HG02642 (cell line): ENCODE results near the gene TSTD2.
"Not testable (repeated sequence)": the region's sequence is repeated elsewhere in the genome, so short reads cannot be mapped to it uniquely, and the experiment has no call there.

Source experiments
- ATAC-seq: cut with Tn5 transposase; IDR thresholded peaks from one replicate; pipeline ENCODE4 v1.9.1; 2021; ENCODE audit warnings: mild to moderate bottlenecking; ENCODE audit not compliant: unreplicated experiment, poor library complexity

TSTD2 gene

DNA sequence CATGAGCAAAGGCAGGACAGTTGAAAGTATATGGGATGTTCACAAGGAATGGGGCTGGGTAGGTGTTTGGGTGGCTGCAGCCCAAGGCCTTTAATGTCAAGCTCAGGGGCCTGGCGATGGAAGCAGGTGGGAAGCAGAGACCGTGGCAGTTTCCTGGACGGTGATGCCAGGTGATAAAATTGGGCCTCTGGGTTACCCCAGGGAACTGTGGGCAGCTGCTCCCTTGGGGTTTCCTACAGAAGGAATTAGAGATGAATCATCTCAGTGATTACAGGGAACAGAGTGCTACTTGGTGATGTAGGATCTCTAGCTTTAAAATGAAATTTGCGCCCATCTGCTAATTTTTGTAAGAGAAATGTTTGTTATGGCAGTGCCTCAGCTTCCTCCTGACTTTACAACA lies 39.2 kb downstream of the TSTD2 start:
- no peak for ATAC-seq

DNA sequence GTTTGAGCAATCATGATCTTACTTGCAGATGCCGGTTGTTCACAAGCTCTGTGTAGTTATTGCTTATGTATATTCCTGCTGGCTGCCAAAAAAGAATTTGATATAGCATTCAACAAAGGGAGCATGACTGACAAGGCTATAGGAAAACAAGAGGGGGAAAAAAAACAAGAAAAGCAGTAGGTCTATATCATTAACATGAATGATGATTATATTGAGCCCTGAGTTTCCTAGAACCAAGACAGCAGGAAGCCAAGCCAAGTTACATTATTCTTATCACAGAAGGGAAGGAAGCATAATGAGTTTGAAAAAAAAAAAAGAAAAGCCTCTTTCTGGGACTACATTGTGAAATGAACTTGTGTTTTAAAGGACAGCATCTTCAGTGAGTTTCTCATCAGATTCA lies 41.0 kb downstream of the TSTD2 start:
- no peak for ATAC-seq

DNA sequence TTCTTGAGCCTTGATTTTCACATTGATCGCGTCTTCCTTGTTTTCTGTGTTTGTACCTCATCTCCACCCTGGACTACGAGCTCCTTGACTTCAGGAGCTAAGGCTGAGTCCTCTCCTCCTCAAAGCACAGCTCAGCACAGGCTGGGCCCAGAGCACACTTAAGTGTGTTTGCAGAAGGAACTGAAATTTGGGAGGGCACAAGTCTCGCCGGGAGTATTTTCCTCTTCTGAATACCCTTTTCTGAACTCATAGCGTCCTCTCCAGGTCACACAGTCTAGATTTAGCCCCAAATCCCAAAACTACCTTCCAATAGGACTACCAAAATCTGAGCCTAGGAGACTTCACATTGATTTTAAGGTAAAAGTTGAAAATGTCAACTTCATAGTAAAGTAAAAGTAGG lies 41.6 kb downstream of the TSTD2 start:
- ATAC-seq = no peak

DNA sequence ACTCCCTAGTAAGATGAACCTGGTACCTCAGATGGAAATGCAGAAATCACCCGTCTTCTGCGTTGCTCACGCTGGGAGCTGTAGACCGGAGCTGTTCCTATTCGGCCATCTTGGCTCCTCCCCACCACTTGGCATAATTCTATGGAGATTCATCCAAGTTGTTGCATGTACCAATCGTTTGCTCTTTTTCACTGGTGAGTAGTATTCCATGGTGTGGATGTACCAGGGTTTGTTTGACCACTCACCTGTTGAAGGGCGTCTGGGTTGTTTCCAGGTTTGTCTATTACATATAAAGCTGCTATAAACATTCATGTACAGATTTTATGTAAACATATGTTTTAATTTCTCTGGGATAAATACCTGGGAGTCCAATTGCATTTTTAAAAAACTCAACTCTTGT lies 46.3 kb downstream of the TSTD2 start:
- ATAC-seq = not testable (repeated sequence)

DNA sequence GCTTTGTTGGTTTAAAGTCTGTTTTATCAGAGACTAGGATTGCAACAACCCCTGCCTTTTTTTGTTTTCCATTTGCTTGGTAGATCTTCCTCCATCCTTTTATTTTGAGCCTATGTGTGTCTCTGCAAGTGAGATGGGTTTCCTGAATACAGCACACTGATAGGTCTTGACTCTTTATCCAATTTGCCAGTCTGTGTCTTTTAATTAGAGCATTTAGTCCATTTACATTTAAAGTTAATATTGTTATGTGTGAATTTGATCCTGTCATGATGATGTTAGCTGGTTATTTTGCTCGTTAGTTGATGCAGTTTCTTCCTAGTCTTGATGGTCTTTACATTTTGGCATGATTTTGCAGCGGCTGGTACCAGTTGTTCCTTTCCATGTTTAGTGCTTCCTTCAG lies 48.4 kb downstream of the TSTD2 start:
- not testable (repeated sequence) for ATAC-seq

DNA sequence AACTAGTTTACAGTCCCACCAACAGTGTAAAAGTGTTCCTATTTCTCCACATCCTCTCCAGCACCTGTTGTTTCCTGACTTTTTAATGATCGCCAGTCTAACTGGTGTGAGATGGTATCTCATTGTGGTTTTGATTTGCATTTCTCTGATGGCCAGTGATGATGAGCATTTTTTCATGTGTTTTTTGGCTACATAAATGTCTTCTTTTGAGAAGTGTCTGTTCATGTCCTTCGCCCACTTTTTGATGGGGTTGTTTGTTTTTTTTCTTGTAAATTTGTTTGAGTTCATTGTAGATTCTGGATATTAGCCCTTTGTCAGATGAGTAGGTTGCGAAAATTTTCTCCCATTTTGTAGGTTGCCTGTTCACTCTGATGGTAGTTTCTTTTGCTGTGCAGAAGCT lies 51.6 kb downstream of the TSTD2 start:
- not testable (repeated sequence) for ATAC-seq

DNA sequence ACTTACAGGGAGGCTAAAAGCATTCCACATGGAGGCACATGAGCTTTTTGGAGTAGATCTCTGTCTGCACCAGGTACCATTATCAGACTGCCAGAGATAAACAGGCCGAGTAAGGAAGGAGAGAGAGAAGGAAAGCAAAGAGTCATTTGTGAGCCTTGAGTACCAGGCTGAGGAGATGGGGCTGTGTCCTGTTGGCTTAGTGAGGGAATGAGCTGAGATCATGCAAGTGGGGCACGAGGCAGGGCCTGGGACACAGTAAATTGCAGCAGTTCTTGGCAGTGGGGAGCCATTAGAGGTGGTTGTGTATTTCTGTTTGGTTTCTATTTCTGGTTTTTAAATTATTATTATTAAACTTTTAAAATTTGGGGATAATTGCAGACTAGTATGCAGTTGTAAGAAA lies 53.3 kb downstream of the TSTD2 start:
- ATAC-seq = no peak

DNA sequence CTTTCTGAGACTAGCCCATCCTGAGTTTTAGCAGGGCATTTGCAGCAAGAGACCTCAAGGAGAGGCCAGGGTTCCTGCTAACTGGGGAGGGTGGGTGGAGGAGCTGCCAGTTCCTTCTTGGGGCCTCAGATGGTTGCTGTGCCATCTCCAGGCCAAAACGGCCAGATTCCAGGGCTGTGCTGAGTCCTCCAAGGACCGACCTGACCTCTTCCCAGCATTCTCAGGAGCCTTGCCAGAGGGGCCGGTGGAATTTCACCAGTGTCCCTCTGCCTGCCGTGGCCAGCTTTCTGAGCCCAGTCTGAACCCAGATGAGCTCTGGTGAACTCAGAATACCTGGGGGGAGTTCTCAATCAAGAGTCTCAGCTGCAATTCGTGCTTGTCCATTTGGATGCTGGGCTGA lies 54.3 kb downstream of the TSTD2 start:
- no peak for ATAC-seq

DNA sequence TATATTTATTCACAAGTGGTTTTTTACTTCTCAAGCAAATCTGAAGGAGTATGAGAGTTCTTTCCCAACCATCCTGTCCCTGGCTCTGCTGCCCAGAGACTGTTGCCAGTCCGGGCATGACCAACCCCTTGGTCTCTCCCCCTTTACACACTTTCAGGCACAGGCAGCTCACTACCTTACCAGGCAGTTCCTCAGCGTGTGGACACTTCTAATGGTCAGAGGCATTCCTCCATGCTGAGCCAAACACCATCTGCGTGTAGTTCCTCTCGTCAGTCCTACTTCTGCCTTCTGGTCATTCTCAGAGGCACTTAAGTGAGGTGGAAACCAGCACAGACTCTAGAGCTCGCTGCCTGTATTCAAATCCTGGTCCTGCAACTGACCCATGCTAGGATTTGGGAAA lies 56.1 kb downstream of the TSTD2 start:
- no peak for ATAC-seq

DNA sequence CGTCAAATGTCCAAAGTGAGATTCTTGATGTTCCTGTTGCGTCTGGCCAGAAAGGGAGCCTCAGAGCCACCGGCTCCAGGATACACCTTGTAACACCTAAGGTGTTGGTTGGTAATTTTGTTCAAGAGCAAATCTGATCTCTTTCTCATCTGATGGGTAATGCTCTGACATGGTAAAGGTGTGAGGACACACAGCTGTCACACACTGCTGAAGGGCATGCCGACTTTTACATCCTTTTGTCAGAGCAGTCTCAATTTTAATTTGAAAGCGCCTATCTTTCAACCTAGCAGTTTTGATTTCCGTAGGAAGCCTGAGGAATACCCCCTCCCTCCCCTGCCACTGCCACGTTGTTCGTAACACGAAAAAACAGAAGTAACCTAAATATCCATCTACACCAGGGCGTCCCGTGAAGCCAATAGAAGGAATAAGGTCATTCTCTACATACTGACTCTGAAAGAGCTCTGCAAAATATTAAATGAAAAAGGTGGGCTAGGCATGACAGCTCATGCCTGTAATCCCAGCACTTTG lies 57.4 kb downstream of the TSTD2 start:
- ATAC-seq = no peak

DNA sequence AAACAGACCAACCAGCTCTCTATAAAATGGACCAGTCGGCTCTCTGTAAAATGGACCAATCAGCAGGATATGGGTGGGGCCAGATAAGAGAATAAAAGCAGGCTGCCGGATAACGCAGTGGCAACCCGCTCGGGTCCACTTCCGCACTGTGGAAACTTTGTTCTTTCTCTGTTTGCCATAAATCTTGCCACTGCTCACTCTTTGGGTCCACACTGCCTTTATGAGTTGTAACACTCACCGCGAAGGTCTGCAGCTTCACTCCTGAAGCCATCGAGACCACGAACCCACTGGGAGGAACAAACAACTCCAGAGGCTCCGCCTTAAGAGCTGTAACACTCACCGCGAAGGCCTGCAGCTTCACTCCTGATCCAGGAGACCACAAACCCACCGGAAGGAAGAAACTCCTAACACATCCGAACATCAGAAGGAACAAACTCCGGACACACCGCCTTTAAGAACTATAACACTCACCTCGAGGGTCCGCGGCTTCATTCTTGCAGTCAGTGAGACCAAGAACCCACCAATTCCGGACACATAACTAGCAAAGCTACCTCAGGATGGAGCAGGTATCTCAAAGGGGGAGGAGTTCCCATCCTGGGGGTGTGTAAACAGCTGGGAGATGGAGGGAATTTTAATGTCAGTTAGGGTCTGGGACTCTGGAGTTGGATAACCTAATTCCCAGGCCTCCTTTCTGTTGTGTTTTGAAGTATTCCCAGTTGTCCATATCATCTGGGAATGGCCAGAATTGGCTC lies 58.1 kb downstream of the TSTD2 start:
- ATAC-seq = not testable (repeated sequence)

DNA sequence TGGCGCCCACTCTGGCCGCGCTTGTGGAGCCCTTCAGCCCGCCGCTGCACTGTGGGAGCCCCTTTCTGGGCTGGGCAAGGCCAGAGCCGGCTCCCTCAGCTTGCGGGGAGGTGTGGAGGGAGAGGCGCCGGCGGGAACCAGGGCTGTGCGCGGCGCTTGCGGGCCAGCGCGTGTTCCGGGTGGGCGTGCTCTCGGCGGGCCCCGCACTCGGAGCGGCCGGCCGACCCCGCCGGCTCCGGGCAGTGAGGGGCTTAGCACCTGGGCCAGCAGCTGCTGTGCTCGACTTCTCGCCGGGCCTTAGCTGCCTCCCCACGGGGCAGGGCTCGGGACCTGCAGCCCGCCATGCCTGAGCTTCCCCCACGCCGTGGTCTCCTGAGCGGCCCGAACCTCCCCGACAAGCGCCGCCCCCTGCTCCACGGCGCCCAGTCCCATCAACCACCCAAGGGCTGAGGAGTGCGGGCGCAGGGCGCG lies 59.0 kb downstream of the TSTD2 start:
- not testable (repeated sequence) for ATAC-seq

DNA sequence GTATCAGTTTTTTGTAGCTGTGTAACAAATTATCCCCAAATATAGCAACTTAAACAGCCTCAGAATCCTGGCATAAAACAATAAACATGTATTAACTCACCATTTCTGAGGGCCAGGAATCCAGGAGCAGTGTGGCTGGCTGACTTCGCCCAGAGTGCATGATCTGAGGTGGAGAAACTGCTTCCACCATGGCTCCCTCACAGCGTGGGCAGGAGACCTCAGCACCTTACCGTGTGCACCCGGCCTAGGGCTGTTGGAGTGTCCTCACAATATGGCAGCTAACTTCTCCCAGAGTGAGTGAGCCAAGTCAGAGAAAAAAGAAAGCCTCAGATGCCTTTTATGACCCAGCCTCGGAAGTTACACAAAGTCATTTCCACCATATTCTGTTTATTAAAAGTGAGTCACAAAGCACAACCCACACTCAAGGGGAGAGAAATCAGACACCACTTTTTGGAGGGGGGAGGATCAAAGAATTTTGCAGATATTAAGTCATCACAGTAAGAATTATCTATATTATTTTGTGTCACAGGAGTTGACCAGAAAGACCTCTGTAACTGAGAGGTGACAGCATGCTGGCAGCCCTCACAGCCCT lies 59.6 kb downstream of the TSTD2 start:
- ATAC-seq = no peak

DNA sequence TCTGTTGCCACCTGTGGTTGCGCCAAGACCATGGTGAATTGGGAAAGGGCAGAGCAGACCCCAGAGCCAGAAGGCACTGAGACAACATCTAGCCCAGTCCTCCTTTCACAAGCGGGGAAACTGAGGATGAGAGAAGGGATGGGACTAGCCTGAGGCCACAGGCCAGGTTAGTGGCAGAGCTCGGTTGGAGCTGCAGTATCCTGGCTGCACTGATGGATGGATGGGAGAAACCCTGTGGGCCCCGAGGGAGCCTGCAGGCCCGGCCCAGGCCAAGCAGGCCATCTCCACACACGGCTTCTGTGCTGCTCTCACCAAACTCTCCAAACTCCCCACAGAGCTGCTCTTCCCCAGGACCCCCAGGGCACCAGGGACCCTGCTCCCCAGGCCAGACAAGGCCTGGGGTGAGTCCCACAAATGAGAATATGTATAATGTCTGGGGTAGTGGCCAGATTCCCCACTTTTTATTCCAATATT lies 60.2 kb downstream of the TSTD2 start:
- ATAC-seq = no peak

DNA sequence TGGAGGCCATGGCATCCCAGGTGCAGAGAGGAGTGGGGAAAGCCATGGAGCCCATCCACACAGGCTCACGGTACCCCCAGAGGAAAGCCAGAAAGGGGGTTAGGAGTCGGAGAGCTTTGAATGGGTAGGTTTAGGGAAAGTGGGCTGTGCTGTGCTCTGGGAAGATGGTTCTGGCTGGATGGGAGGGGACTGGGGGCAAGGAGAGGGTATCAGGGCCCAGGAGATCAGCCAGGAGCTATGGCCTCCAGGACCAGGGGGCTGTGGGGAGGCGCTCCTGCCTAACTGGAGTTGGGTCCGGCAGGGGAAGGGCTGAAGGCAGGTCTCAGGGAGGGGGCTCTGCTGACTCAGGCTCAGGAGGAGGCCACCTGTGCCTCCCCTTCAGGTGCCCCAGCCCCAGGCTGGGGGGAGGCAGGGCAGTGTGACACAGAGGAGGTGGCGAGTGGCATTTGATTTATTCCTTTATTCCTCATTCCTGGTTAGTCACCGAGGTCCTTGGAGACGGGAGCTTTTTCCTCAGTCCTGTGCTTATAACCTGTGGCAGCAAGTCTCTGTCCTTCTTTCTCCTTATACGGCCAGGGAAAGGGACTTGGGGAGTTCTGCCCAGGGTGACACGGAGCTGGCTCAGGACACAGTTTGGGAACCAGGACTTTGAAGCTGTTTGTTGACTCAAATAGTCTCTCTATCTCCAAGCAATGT lies 60.8 kb downstream of the TSTD2 start:
- ATAC-seq = no peak

DNA sequence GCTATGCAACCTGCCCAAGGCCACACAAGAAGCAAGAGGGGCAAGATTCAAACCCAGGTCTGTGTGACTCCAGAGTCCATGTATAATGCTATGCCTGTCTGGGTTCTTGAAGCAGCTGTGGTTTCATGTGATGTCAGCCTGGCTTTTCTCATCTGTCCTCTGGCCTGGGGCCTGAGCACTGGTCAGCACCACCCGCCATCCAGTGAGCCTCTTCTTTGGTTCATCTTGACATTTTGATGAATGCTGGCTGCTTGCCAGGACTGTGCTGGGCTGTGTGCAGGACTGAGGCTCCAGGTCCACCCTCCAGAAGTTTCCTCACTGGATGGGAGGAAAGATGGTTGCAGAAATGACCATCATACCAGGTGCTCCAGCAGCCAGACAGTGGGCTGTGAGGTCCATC lies 61.5 kb downstream of the TSTD2 start:
- no peak for ATAC-seq

DNA sequence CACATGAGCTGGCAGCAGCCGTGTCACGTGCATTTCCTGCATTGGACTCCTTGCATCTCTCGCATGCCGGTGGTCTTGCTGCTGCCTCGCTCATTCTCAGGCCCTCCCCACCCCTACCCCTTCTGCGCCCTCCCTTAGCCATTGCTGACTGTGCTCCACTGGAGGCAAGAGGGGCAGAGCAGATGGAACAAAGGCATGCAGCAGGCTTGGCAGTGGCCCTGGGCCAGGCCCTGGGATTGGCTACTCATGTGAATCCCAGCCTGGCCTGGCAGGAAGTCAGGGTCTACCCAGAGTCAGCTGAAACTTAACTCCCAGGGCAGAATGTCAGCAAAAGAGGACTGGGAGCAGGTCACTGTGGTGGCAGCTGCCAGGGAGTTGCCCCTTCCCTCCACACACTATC lies 62.3 kb downstream of the TSTD2 start:
- no peak for ATAC-seq

DNA sequence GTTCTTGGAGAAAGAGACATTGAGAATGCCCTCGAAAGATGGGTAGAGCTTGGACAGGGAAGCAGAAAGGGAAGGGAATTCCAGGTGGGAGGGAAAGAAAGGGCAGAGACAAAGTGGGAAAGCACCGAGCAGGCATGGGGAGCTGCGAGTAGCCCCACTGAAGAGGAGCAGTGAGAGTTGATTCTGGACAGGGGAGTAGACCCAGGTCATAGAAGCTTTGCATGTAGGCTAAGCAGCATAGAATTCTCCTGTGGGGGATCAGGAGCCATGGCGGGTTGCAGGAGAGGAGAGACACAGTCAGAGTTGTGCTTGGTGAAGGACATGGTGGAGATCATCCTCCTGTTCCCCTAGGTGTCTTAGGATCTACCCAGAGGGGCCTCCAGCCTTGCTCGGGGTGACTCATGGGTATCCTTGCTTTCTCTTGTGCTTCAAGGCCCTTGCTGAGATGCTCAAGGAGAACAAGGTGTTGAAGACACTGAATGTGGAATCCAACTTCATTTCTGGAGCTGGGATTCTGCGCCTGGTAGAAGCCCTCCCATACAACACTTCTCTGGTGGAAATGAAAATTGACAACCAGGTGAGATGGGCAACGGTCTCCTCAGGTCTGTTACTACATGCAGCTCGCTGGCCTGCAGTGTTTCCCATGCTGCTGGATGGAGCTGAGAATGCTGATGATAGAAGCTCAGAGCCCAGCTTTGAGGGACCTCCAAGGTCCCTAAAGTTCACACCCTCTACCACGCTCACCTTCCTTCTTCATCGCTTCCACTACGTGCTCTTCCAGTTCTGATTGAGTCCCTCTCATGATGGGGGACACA lies 64.5 kb downstream of the TSTD2 start:
- ATAC-seq = no peak

DNA sequence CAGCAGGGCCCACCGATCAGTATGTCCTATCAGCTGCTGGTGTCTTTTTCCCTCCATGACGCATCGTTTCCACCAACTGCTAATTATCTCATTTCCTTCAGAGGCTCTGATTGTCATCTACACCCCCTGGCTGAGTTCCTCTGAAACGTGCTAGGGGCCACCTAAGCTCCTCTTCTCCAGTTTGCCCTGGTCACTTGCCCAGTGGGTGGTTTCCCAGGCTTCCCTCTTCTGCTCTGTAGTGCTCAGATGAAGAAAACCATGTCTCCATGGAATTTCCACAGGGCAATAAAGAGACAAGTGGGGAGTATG lies 65.3 kb downstream of the TSTD2 start:
- ATAC-seq = no peak

DNA sequence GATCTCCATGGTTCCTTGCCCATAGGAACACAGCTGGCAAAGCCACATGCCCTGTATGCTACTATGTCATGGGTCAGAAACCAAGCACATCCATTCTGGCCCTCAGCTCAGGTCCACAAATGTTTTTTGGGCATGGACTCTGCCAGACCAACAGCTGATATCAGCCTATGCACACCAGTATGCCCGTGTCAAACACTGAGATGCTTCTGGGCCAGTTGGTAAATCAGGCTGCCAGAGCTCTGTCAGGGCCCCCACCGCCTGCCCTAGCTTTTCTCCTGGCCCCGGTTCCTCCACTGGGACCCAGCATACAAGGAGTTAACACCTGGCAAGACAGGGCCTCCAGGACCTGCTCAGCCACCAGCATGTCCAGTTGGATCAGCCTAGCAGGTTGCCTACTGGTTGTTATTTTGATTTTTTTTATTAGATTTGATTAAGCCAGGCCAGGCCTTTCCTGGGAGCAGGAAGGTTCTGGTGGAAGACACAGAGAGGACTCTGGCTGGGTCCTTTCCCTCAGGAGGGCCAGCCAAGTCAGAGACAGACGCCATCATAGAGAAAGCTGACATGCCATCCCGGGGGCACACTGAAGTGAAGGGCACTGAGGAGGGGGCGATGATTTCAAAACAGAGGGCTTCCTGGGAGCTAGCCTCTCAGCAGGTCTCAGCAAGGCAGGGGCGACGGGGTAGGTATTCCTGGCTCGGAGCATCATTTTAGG lies 65.8 kb downstream of the TSTD2 start:
- ATAC-seq = no peak
